IMR-90 (cell line): Measurements from ENCODE around the gene MRPL40. TPM values are rescaled to one million over a fixed set of nuclear protein-coding genes. Genes with fewer than 3 reads are reported as not detected.

Experiments
- ATAC-seq: fragments of 200-7000 bp; cut with Tn5 transposase; 2 replicates; pipeline ENCODE4 v1.9.1; 2020; ENCODE audit warnings: low read depth, mild to moderate bottlenecking, moderate library complexity
- BruUV-seq: library from RNA; stranded (reverse); fragments of 400-500 nt; replicated peaks from 2 replicates; lab custom pipeline; 2021; lab: Mats Ljungman, UMichigan
- CTCF ChIA-PET: fragments of 300-600 bp; formaldehyde crosslinking; extraction: SDS; loops from one replicate; lab custom pipeline; 2021; ENCODE audit warnings: antibody characterized with exemption; lab: Yijun Ruan, JAX
- POLR2A ChIA-PET: fragments of 300-600 bp; sonication (Branson Sonifier 250); formaldehyde crosslinking; loops from one replicate; lab custom pipeline; 2022; ENCODE audit warnings: antibody characterized with exemption; ENCODE audit not compliant: unreplicated experiment; lab: Charles Lee
- DNase-seq: peaks from one replicate; pipeline ENCODE4 v3.0.0; 2013
- H2AFZ ChIP-seq: replicated peaks from 2 replicates; pipeline ENCODE3; 2013; ENCODE audit warnings: low read length, mild to moderate bottlenecking; ENCODE audit not compliant: poor library complexity
- H2AK5ac ChIP-seq: 2 replicates; pipeline ENCODE4 v1.6.1; 2013; ENCODE audit warnings: low read depth, low read length, inconsistent platforms
- H2AK9ac ChIP-seq: replicated peaks from 2 replicates; pipeline ENCODE3; 2013; ENCODE audit warnings: mild to moderate bottlenecking, low read depth, low read length, moderate library complexity; ENCODE audit not compliant: poor library complexity
- H2BK120ac ChIP-seq: 2 replicates; pipeline ENCODE4 v1.6.1; 2013; ENCODE audit warnings: low read depth, low read length, inconsistent platforms
- H2BK15ac ChIP-seq: 3 replicates; pipeline ENCODE4 v1.6.1; 2013; ENCODE audit warnings: low read depth, low read length, inconsistent platforms
- H2BK20ac ChIP-seq: 2 replicates; pipeline ENCODE4 v1.6.1; 2013; ENCODE audit warnings: low read depth, mild to moderate bottlenecking, inconsistent platforms, low read length, moderate library complexity
- H2BK5ac ChIP-seq: 2 replicates; pipeline ENCODE4 v1.6.1; 2013; ENCODE audit warnings: mild to moderate bottlenecking, low read depth, low read length, inconsistent platforms; ENCODE audit not compliant: poor library complexity, severe bottlenecking
- H3K14ac ChIP-seq: replicated peaks from 2 replicates; pipeline ENCODE4 v1.6.1; 2013; ENCODE audit warnings: low read depth, low read length, inconsistent platforms
- H3K18ac ChIP-seq: 2 replicates; pipeline ENCODE4 v1.6.1; 2013; ENCODE audit warnings: low read depth, low read length, control low read depth
- H3K23ac ChIP-seq: 2 replicates; pipeline ENCODE4 v1.6.1; 2013; ENCODE audit warnings: low read depth, low read length, inconsistent platforms
- H3K27ac ChIP-seq: 2 replicates; pipeline ENCODE4 v1.5.1; 2013; ENCODE audit warnings: mild to moderate bottlenecking, control low read depth, low read length; ENCODE audit not compliant: insufficient read depth
- H3K27me3 ChIP-seq: 2 replicates; pipeline ENCODE4 v1.6.1; 2013; ENCODE audit warnings: low read length; ENCODE audit not compliant: control insufficient read depth, insufficient read depth
- H3K36me3 ChIP-seq: 2 replicates; pipeline ENCODE4 v1.6.1; 2013; ENCODE audit warnings: low read length, mixed read lengths; ENCODE audit not compliant: control insufficient read depth, insufficient read depth
- H3K4ac ChIP-seq: 2 replicates; pipeline ENCODE4 v1.6.1; 2013; ENCODE audit warnings: low read depth, low read length, inconsistent platforms
- H3K4me1 ChIP-seq: 2 replicates; pipeline ENCODE4 v1.6.1; 2013; ENCODE audit warnings: low read length, mixed read lengths; ENCODE audit not compliant: control insufficient read depth, insufficient read depth
- H3K4me2 ChIP-seq: 2 replicates; pipeline ENCODE4 v1.6.1; 2013; ENCODE audit warnings: low read depth, mild to moderate bottlenecking, control low read depth, low read length, moderate library complexity
- H3K4me3 ChIP-seq: 2 replicates; pipeline ENCODE4 v1.5.1; 2013; ENCODE audit warnings: low read depth, mild to moderate bottlenecking, control low read depth, low read length, moderate library complexity; ENCODE audit not compliant: insufficient read depth
- H3K56ac ChIP-seq: 2 replicates; pipeline ENCODE4 v1.6.1; 2013; ENCODE audit warnings: low read length, inconsistent platforms; ENCODE audit not compliant: insufficient read depth; ENCODE audit errors: extremely low read depth
- H3K79me1 ChIP-seq, 2 experiments: 2 replicates each; pipeline ENCODE4 v1.6.1; 2013; ENCODE audit warnings: low read length in 2 of 2, inconsistent platforms in 1 of 2, low read depth in 1 of 2
- H3K9ac ChIP-seq: 2 replicates; pipeline ENCODE4 v1.6.1; 2013; ENCODE audit warnings: low read depth, low read length, control low read depth
- H3K9me1 ChIP-seq: 2 replicates; pipeline ENCODE4 v1.6.1; 2013; ENCODE audit warnings: low read length, inconsistent platforms; ENCODE audit not compliant: insufficient read depth
- H3K9me3 ChIP-seq: 2 replicates; pipeline ENCODE4 v1.6.1; 2013; ENCODE audit warnings: low read length; ENCODE audit not compliant: control insufficient read depth, insufficient read depth
- H4K20me1 ChIP-seq: 2 replicates; pipeline ENCODE4 v1.6.1; 2013; ENCODE audit warnings: low read length, inconsistent platforms; ENCODE audit not compliant: insufficient read depth
- H4K5ac ChIP-seq: 2 replicates; pipeline ENCODE4 v1.6.1; 2013; ENCODE audit warnings: mild to moderate bottlenecking, low read depth, low read length, control low read depth
- H4K8ac ChIP-seq, 2 experiments: 2 replicates each; pipeline ENCODE4 v1.6.1; 2013; ENCODE audit warnings: low read depth in 2 of 2, low read length in 2 of 2, control low read depth in 1 of 2, inconsistent platforms in 1 of 2
- H4K91ac ChIP-seq: 2 replicates; pipeline ENCODE4 v1.6.1; 2013; ENCODE audit warnings: low read depth, low read length, inconsistent platforms; ENCODE audit not compliant: insufficient read depth
- BHLHE40 ChIP-seq: fragments of 150-350 bp; IDR thresholded peaks from 2 replicates; pipeline ENCODE4 v1.6.1; 2016; ENCODE audit warnings: mild to moderate bottlenecking, low read depth, low read length
- CEBPB ChIP-seq: IDR thresholded peaks from 2 replicates; pipeline ENCODE4 v1.6.1; 2012; ENCODE audit warnings: low read depth, low read length, improper control_type of control experiment
- CHD1 ChIP-seq: IDR thresholded peaks from 2 replicates; pipeline ENCODE4 v1.6.1; 2012; ENCODE audit warnings: low read depth, low read length, improper control_type of control experiment
- FOS ChIP-seq: fragments of 150-350 bp; IDR thresholded peaks from 2 replicates; pipeline ENCODE4 v1.6.1; 2016; ENCODE audit warnings: low read depth, low read length
- MAFK ChIP-seq: IDR thresholded peaks from 2 replicates; pipeline ENCODE4 v1.6.1; 2012; ENCODE audit warnings: low read depth, low read length, improper control_type of control experiment
- MAZ ChIP-seq: IDR thresholded peaks from 2 replicates; pipeline ENCODE4 v1.6.1; 2012; ENCODE audit warnings: low read depth, mild to moderate bottlenecking, low read length, improper control_type of control experiment, moderate library complexity, borderline replicate concordance
- MXI1 ChIP-seq: IDR thresholded peaks from 2 replicates; pipeline ENCODE4 v1.6.1; 2012; ENCODE audit warnings: low read depth, mild to moderate bottlenecking, low read length, moderate library complexity, borderline replicate concordance
- NFE2L2 ChIP-seq: fragments of 150-350 bp; IDR thresholded peaks from 2 replicates; pipeline ENCODE4 v1.6.1; 2016; ENCODE audit warnings: low read depth, mild to moderate bottlenecking, low read length
- POLR2A ChIP-seq: IDR thresholded peaks from 2 replicates; pipeline ENCODE4 v1.6.1; 2012; ENCODE audit warnings: mild to moderate bottlenecking, low read depth, low read length
- RAD21 ChIP-seq: IDR thresholded peaks from 2 replicates; pipeline ENCODE4 v1.6.1; 2012; ENCODE audit warnings: low read length, improper control_type of control experiment
- RCOR1 ChIP-seq: IDR thresholded peaks from 2 replicates; pipeline ENCODE4 v1.6.1; 2012; ENCODE audit warnings: mild to moderate bottlenecking, low read length, improper control_type of control experiment; ENCODE audit not compliant: insufficient replicate concordance
- RFX5 ChIP-seq: IDR thresholded peaks from 2 replicates; pipeline ENCODE4 v1.8.0; 2012; ENCODE audit warnings: low read depth, mild to moderate bottlenecking, low read length, moderate library complexity
- SMC3 ChIP-seq: fragments of 150-350 bp; IDR thresholded peaks from 2 replicates; pipeline ENCODE4 v1.6.1; 2016; ENCODE audit warnings: low read depth, mild to moderate bottlenecking, antibody characterized with exemption, low read length, moderate library complexity
- WGBS, 2 experiments: methylation state at CpG; one replicate each; pipeline versions ENCODE4 v1.1.5 to v1.1.7; 2013; ENCODE audit warnings: missing lambda C conversion rate in 2 of 2; ENCODE audit not compliant: insufficient read length in 1 of 2; ENCODE audit errors: extremely low coverage in 2 of 2; 5-methylcytosine and 5-hydroxymethylcytosine counted together
- dilution Hi-C: fragments of 300-500 bp; cut with HindIII; formaldehyde crosslinking; loops from one replicate; pipeline ENCODE4 v1.14.3; 2018; ENCODE audit warnings: low sequenced_read_pairs; ENCODE audit not compliant: unreplicated experiment
- in situ Hi-C: fragments of 300-500 bp; cut with MboI; formaldehyde crosslinking; loops from 3 replicates; pipeline ENCODE4 v1.14.3; 2019; ENCODE audit warnings: low sequenced_read_pairs, inconsistent platforms, mixed read lengths
- intact Hi-C: fragments of 100-400 bp; cut with micrococcal nuclease; formaldehyde crosslinking; loops from 2 replicates; pipeline ENCODE4 v1.10.0; 2022
- polyA plus RNA-seq, 3 experiments: library from polyadenylated mRNA; depleted of rRNA; stranded (reverse); fragments of >200 nt; gene quantifications; 2 replicates each; pipeline ENCODE4 v1.2.3, GENCODE V29; 2012; ENCODE audit warnings: low replicate concordance in 1 of 3
- total RNA-seq: library from RNA; depleted of rRNA; stranded (reverse); fragments of >200 nt; gene quantifications from 2 replicates; pipeline ENCODE4 v1.2.3, GENCODE V29; 2012
- TF ChIP-seq, protein P1 (sequence below): fragments of 150-350 bp; IDR thresholded peaks from 2 replicates; pipeline ENCODE4 v1.6.1; 2017; ENCODE audit warnings: mild to moderate bottlenecking, antibody characterized with exemption, low read length, low read depth
- TF ChIP-seq, protein P2 (sequence below): conservative IDR thresholded peaks from 2 replicates; pipeline ENCODE4 v1.5.1; 2012; ENCODE audit warnings: mild to moderate bottlenecking, low read depth, low read length, improper control_type of control experiment
- TF ChIP-seq, protein P3 (sequence below): fragments of 150-350 bp; IDR thresholded peaks from 2 replicates; pipeline ENCODE4 v1.6.1; 2016; ENCODE audit warnings: low read depth, mild to moderate bottlenecking, low read length, moderate library complexity, borderline replicate concordance

Gene MRPL40
- total and polyA plus RNA-seq, 2 of the 4 experiments (the other 2 are of a cell fraction), result 36.7 to 37.5 TPM

DNA sequence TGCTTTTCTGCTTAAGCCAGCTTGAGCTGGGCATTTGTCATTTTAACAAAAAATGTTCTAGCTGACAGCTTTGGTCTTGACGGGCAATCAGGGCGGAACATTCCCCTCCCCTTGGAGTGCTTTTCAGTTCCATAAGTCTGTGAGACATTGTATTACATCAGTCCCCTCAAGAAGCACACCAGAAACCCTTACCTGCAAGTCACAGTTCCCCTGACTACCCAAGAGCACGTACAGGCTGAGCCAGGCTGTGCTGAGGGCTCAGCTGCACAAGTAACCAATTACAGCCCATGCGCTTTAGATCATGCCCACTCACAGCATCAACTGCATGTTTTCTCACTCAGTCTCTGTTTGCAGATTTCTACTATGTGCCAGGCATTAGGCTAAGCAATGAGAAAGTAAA, 19.9 kb upstream of the MRPL40 start:
- Histone ChIP-seq H3K56ac (no peak overlapping the region), H4K91ac (no peak overlapping the region), H2BK20ac (no peak overlapping the region), H4K20me1 (peaks cover 44% of the 10 kb centered on the region), H3K27ac (no peak overlapping the region), H3K4ac (no peak overlapping the region), H3K9me3 (no peaks in the 10 kb centered on the region), H3K36me3 (peaks cover 18% of the 10 kb centered on the region), H2BK120ac (no peak overlapping the region), H3K4me3 (no peak overlapping the region), H2AK5ac (no peak overlapping the region), H3K27me3 (no peaks in the 10 kb centered on the region), H2AFZ (no peak overlapping the region), H3K9me1 (peaks cover 14% of the 10 kb centered on the region), H3K18ac (no peak overlapping the region), H4K5ac (no peak overlapping the region), H3K4me2 (no peak overlapping the region), H4K8ac (no peak overlapping the region), H3K14ac (no peak overlapping the region), H3K79me1 (peaks cover 37 to 81% of the 10 kb centered on the region in 2 experiments), H3K4me1 (peaks cover 3% of the 10 kb centered on the region), H2BK5ac (no peak overlapping the region), H3K9ac (no peak overlapping the region), H2AK9ac (no peak overlapping the region), H2BK15ac (no peak overlapping the region), H3K23ac (no peak overlapping the region)
- in situ Hi-C loops (no loop called here), dilution Hi-C loops (no loop called here), intact Hi-C loops (no loop called here)
- no peak for ATAC-seq
- BruUV-seq, result no TSS peak
- POLR2A ChIA-PET, result no interaction called here
- no peak for TF ChIP-seq NFE2L2
- TF ChIP-seq FOS, result no peak
- TF ChIP-seq RFX5, result no peak
- no peak for TF ChIP-seq MXI1
- TF ChIP-seq POLR2A, result no peak
- no peak for TF ChIP-seq CEBPB
- TF ChIP-seq MAFK, result no peak
- TF ChIP-seq, protein P1, sequence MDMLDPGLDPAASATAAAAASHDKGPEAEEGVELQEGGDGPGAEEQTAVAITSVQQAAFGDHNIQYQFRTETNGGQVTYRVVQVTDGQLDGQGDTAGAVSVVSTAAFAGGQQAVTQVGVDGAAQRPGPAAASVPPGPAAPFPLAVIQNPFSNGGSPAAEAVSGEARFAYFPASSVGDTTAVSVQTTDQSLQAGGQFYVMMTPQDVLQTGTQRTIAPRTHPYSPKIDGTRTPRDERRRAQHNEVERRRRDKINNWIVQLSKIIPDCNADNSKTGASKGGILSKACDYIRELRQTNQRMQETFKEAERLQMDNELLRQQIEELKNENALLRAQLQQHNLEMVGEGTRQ, result no peak
- no peak for TF ChIP-seq RAD21
- TF ChIP-seq RCOR1, result no peak
- TF ChIP-seq, protein P2, sequence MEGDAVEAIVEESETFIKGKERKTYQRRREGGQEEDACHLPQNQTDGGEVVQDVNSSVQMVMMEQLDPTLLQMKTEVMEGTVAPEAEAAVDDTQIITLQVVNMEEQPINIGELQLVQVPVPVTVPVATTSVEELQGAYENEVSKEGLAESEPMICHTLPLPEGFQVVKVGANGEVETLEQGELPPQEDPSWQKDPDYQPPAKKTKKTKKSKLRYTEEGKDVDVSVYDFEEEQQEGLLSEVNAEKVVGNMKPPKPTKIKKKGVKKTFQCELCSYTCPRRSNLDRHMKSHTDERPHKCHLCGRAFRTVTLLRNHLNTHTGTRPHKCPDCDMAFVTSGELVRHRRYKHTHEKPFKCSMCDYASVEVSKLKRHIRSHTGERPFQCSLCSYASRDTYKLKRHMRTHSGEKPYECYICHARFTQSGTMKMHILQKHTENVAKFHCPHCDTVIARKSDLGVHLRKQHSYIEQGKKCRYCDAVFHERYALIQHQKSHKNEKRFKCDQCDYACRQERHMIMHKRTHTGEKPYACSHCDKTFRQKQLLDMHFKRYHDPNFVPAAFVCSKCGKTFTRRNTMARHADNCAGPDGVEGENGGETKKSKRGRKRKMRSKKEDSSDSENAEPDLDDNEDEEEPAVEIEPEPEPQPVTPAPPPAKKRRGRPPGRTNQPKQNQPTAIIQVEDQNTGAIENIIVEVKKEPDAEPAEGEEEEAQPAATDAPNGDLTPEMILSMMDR, result no peak
- no peak for TF ChIP-seq SMC3
- TF ChIP-seq, protein P3, sequence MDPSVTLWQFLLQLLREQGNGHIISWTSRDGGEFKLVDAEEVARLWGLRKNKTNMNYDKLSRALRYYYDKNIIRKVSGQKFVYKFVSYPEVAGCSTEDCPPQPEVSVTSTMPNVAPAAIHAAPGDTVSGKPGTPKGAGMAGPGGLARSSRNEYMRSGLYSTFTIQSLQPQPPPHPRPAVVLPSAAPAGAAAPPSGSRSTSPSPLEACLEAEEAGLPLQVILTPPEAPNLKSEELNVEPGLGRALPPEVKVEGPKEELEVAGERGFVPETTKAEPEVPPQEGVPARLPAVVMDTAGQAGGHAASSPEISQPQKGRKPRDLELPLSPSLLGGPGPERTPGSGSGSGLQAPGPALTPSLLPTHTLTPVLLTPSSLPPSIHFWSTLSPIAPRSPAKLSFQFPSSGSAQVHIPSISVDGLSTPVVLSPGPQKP, result no peak
- TF ChIP-seq BHLHE40, result no peak
- TF ChIP-seq CHD1, result no peak
- TF ChIP-seq MAZ, result no peak
- no peak for DNase-seq
- CTCF ChIA-PET, result no interaction called here
- 100% methylated on average over 1 of the region's 4 CpGs; no CpG with 5 or more reads in 1 of the 2 experiments for WGBS, 2 experiments
